CD14-positive monocyte (primary cell): ENCODE results near the gene RAB26. TPM values are rescaled to one million over a fixed set of nuclear protein-coding genes. Genes with fewer than 3 reads are reported as not detected.
A peak's percentile ranks its signal among the peaks of the same experiment; 100 is the strongest.
"Not testable (repeated sequence)": the region's sequence is repeated elsewhere in the genome, so short reads cannot be mapped to it uniquely, and the experiment has no call there.

Experiments used
- DNase-seq, 3 donors: peaks; one replicate each; pipeline ENCODE4 v3.0.0-alpha.2; 2011 to 2022
- H2AFZ ChIP-seq: 2 replicates; pipeline ENCODE4 v1.6.0; 2012; ENCODE audit warnings: mild to moderate bottlenecking, low read depth, low read length, inconsistent platforms; ENCODE audit not compliant: insufficient read depth, poor library complexity, severe bottlenecking
- H3K27ac ChIP-seq, 2 donors: 1 replicate in 1 of 2; 2 replicates in 1 of 2; pipeline ENCODE4 v1.5.1; 2012 to 2013; ENCODE audit warnings: low read length in 2 of 2, control low read depth in 1 of 2, inconsistent platforms in 1 of 2, low read depth in 1 of 2, mild to moderate bottlenecking in 1 of 2
- H3K27me3 ChIP-seq, 2 donors: one replicate each; pipeline versions ENCODE4 v1.6.0 to v1.6.1; 2011 to 2013; ENCODE audit warnings: low read length in 2 of 2; ENCODE audit not compliant: control insufficient read depth in 2 of 2, insufficient read depth in 2 of 2
- H3K36me3 ChIP-seq, 2 donors: replicated peaks in 1 of 2; 1 replicate in 1 of 2; 2 replicates in 1 of 2; pipeline versions ENCODE4 v1.5.1 to v1.6.1; 2012 to 2013; ENCODE audit warnings: low read length in 2 of 2, control low read depth in 1 of 2, inconsistent platforms in 1 of 2, mild to moderate bottlenecking in 1 of 2; ENCODE audit not compliant: insufficient read depth in 2 of 2, control insufficient read depth in 1 of 2
- H3K4me1 ChIP-seq, 2 donors: 1 replicate in 1 of 2; 2 replicates in 1 of 2; pipeline versions ENCODE4 v1.5.1 to v1.6.1; 2012 to 2013; ENCODE audit warnings: low read length in 2 of 2, control low read depth in 1 of 2, inconsistent platforms in 1 of 2, mild to moderate bottlenecking in 1 of 2, moderate library complexity in 1 of 2; ENCODE audit not compliant: insufficient read depth in 2 of 2, control insufficient read depth in 1 of 2
- H3K4me2 ChIP-seq: replicated peaks from 2 replicates; pipeline ENCODE3; 2012; ENCODE audit warnings: low read length, moderate library complexity, mild to moderate bottlenecking; ENCODE audit not compliant: poor library complexity, severe bottlenecking; ENCODE audit errors: extremely low read depth
- H3K4me3 ChIP-seq, 3 experiments: fragments of 200-600 bp in 1 of 3; sonication (generic) in 1 of 3; replicated peaks in 1 of 3; 1 replicate in 2 of 3; 2 replicates in 1 of 3; pipeline ENCODE4 v1.5.1; 2011 to 2013; ENCODE audit warnings: low read length in 3 of 3, mild to moderate bottlenecking in 3 of 3, control low read depth in 2 of 3, low read depth in 2 of 3, inconsistent platforms in 1 of 3, moderate library complexity in 1 of 3
- H3K79me2 ChIP-seq: 2 replicates; pipeline ENCODE4 v1.6.0; 2012; ENCODE audit warnings: mild to moderate bottlenecking, control low read depth, inconsistent platforms, low read length, moderate library complexity; ENCODE audit not compliant: insufficient read depth
- H3K9ac ChIP-seq: 2 replicates; pipeline ENCODE4 v1.6.0; 2017; ENCODE audit warnings: low read length, mild to moderate bottlenecking; ENCODE audit not compliant: insufficient read depth, poor library complexity, severe bottlenecking
- H3K9me3 ChIP-seq, 2 donors: replicated peaks in 1 of 2; 1 replicate in 1 of 2; 2 replicates in 1 of 2; pipeline versions ENCODE4 v1.5.1 to v1.6.1; 2012 to 2013; ENCODE audit warnings: low read length in 2 of 2, control low read depth in 1 of 2; ENCODE audit not compliant: control insufficient read depth in 1 of 2, insufficient read depth in 1 of 2
- H4K20me1 ChIP-seq: 2 replicates; pipeline ENCODE4 v1.6.0; 2012; ENCODE audit warnings: mild to moderate bottlenecking, low read length, control low read depth, moderate library complexity; ENCODE audit not compliant: insufficient read depth
- H3K27ac Mint-ChIP-seq, 7 donors: one replicate each; pipeline ENCODE4 v1.8.0; 2020; ENCODE audit warnings: mild to moderate bottlenecking in 7 of 7, mixed read lengths in 7 of 7, moderate library complexity in 6 of 7, inconsistent platforms in 2 of 7
- H3K27me3 Mint-ChIP-seq, 3 donors: one replicate each; pipeline ENCODE4 v1.8.0; 2021 to 2022; ENCODE audit warnings: low read depth in 3 of 3, mild to moderate bottlenecking in 3 of 3, mixed read lengths in 3 of 3, moderate library complexity in 3 of 3, inconsistent platforms in 1 of 3
- H3K36me3 Mint-ChIP-seq, 2 donors: one replicate each; pipeline ENCODE4 v1.8.0; 2020; ENCODE audit warnings: mixed read lengths in 2 of 2, inconsistent platforms in 1 of 2, mild to moderate bottlenecking in 1 of 2
- H3K4me1 Mint-ChIP-seq: one replicate; pipeline ENCODE4 v1.8.0; 2020; ENCODE audit warnings: mild to moderate bottlenecking, mixed read lengths
- H3K4me3 Mint-ChIP-seq, 2 donors: one replicate each; pipeline ENCODE4 v1.8.0; 2020; ENCODE audit warnings: mild to moderate bottlenecking in 2 of 2, mixed read lengths in 2 of 2, moderate library complexity in 1 of 2
- H3K9me3 Mint-ChIP-seq, 7 donors: one replicate each; pipeline ENCODE4 v1.8.0; 2020 to 2022; ENCODE audit warnings: mixed read lengths in 7 of 7, mild to moderate bottlenecking in 6 of 7, moderate library complexity in 6 of 7, inconsistent platforms in 2 of 7
- CTCF ChIP-seq: fragments of 200-600 bp; IDR thresholded peaks from one replicate; pipeline ENCODE4 v1.8.0; 2022; ENCODE audit warnings: antibody characterized with exemption, mild to moderate bottlenecking
- WGBS: methylation state at CpG from one replicate; pipeline ENCODE4 v1.1.5; 2013; ENCODE audit warnings: missing lambda C conversion rate; ENCODE audit not compliant: insufficient coverage; 5-methylcytosine and 5-hydroxymethylcytosine counted together
- intact Hi-C, 2 donors: fragments of 100-400 bp; cut with micrococcal nuclease; formaldehyde crosslinking; loops; one replicate each; pipeline versions ENCODE4 v1.15.0 to v1.15.1; 2023
- polyA plus RNA-seq, 3 donors: library from polyadenylated mRNA; depleted of rRNA in 1 of 3; unstranded in 2 of 3; stranded (reverse) in 1 of 3; fragments of 300-500 nt in 2 of 3; fragments of >200 nt in 1 of 3; fragmentation: Illumina TruSeq in 2 of 3; gene quantifications; 1 replicate in 2 of 3; 2 replicates in 1 of 3; pipeline ENCODE4 v1.2.3, GENCODE V29; 2012 to 2021

RAB26 gene
- polyA plus RNA-seq, 3 donors: not detected

- H3K4me1 ChIP-seq: peaks cover 16 to 20% of the 10 kb centered on the region in 2 donors
- Mint-ChIP-seq H3K4me3 (no peak overlapping the region), H3K27me3 (peaks cover 6 to 17% (median 7%) of the 10 kb centered on the region in 3 donors), H3K9me3 (no peaks in the 10 kb centered on the region), H3K4me1 (peaks cover 22% of the 10 kb centered on the region), H3K27ac (no peak overlapping the region), H3K36me3 (peaks cover 1 to 2% of the 10 kb centered on the region in 2 donors)
- no peaks in the 10 kb centered on the region for H3K9me3 ChIP-seq
- no peak overlapping the region for H3K9ac ChIP-seq
- no peak overlapping the region for H2AFZ ChIP-seq
- no peak for TF ChIP-seq CTCF
- no peak overlapping the region for H3K4me2 ChIP-seq
- no peak for DNase-seq
- intact Hi-C loops: no loop called here
- no peak overlapping the region for H3K27ac ChIP-seq
- peaks cover 36% of the 10 kb centered on the region for H4K20me1 ChIP-seq
- H3K36me3 ChIP-seq: no peaks in the 10 kb centered on the region
- no peaks in the 10 kb centered on the region for H3K79me2 ChIP-seq
- peaks cover 0 to 8% of the 10 kb centered on the region in 2 donors for H3K27me3 ChIP-seq
- WGBS: 87% methylated on average over 10 of the region's 17 CpGs
- H3K4me3 ChIP-seq: no peak overlapping the region
These were observed 26.0 kb upstream of the RAB26 start for GRCh38 chr16:2122429-2122828.

- H3K4me3 ChIP-seq, H3K9ac ChIP-seq, intact Hi-C loops, H3K27ac Mint-ChIP-seq, H2AFZ ChIP-seq, H3K36me3 ChIP-seq, H3K9me3 ChIP-seq, H3K4me3 Mint-ChIP-seq, H3K4me2 ChIP-seq, H3K36me3 Mint-ChIP-seq, H3K27me3 ChIP-seq, H3K79me2 ChIP-seq, DNase-seq, H3K9me3 Mint-ChIP-seq, H3K27ac ChIP-seq: not testable (repeated sequence)
- H3K27me3 Mint-ChIP-seq: peaks cover 6 to 17% (median 7%) of the 10 kb centered on the region in 3 donors
- peaks cover 16 to 20% of the 10 kb centered on the region in 2 donors for H3K4me1 ChIP-seq
- 87% methylated on average over 9 of the region's 26 CpGs for WGBS
- H3K4me1 Mint-ChIP-seq: peaks cover 22% of the 10 kb centered on the region
- H4K20me1 ChIP-seq: peaks cover 38% of the 10 kb centered on the region
These were observed 25.3 kb upstream of the RAB26 start for GRCh38 chr16:2122934-2123683.

GRCh38 chr16:2123706-2124376 is 24.6 kb upstream of the RAB26 start:
- H3K4me3 ChIP-seq, H3K9me3 Mint-ChIP-seq, H3K36me3 Mint-ChIP-seq, H3K4me2 ChIP-seq, H3K4me3 Mint-ChIP-seq, H3K36me3 ChIP-seq, H3K27me3 ChIP-seq, DNase-seq, H3K9me3 ChIP-seq, intact Hi-C loops, H3K27ac Mint-ChIP-seq, H3K79me2 ChIP-seq, H2AFZ ChIP-seq, H3K27ac ChIP-seq, H3K9ac ChIP-seq: not testable (repeated sequence)
- Histone ChIP-seq H4K20me1 (peaks cover 38% of the 10 kb centered on the region), H3K4me1 (peaks cover 23 to 27% of the 10 kb centered on the region in 2 donors)
- peaks cover 28% of the 10 kb centered on the region for H3K4me1 Mint-ChIP-seq
- WGBS: 56% methylated on average over 10 of the region's 27 CpGs
- H3K27me3 Mint-ChIP-seq: peaks cover 6 to 17% (median 7%) of the 10 kb centered on the region in 3 donors

- H3K27ac ChIP-seq, intact Hi-C loops, H3K9me3 Mint-ChIP-seq, H3K79me2 ChIP-seq, DNase-seq, H2AFZ ChIP-seq, H3K9me3 ChIP-seq, H3K9ac ChIP-seq, H3K36me3 ChIP-seq, H3K4me3 ChIP-seq, H3K36me3 Mint-ChIP-seq, H3K4me2 ChIP-seq, H3K27ac Mint-ChIP-seq, H3K27me3 ChIP-seq: not testable (repeated sequence)
- WGBS: 17% methylated on average over 9 of the region's 11 CpGs
- peaks cover 6 to 17% (median 7%) of the 10 kb centered on the region in 3 donors for H3K27me3 Mint-ChIP-seq
- Histone ChIP-seq H3K4me1 (peaks cover 26 to 27% of the 10 kb centered on the region in 2 donors), H4K20me1 (peaks cover 38% of the 10 kb centered on the region)
- H3K4me1 Mint-ChIP-seq: peaks cover 30% of the 10 kb centered on the region
- peak overlapping the region in 1 of 2 donors; percentile 15 for H3K4me3 Mint-ChIP-seq
These were observed 24.1 kb upstream of the RAB26 start for GRCh38 chr16:2124377-2124693.
